K562 (cell line): ENCODE measurements around the gene AIFM3. TPM values are rescaled to one million over a fixed set of nuclear protein-coding genes. Genes with fewer than 3 reads are reported as not detected.
A peak's percentile ranks its signal among the peaks of the same experiment; 100 is the strongest.

Experiments
- ESRRB ChIP-seq: fragments of 250-450 bp; sonication (Bioruptor Pico); IDR thresholded peaks from 2 replicates; pipeline ENCODE4 v1.5.0; 2020; ENCODE audit warnings: mild to moderate bottlenecking, moderate library complexity, borderline replicate concordance
- HBP1 ChIP-seq: fragments of 450-650 bp; formaldehyde crosslinking; IDR thresholded peaks from 2 replicates; pipeline ENCODE4 v1.4.0; 2022; ENCODE audit warnings: missing genetic modification characterization
- HNRNPK ChIP-seq: fragments of 200-400 bp; formaldehyde crosslinking; IDR thresholded peaks from one replicate; pipeline ENCODE4 v1.6.1; 2018; ENCODE audit warnings: mild to moderate bottlenecking, low read depth, low read length; ENCODE audit not compliant: poor library complexity, severe bottlenecking
- KDM5B ChIP-seq: fragments of 200-600 bp; sonication (generic); IDR thresholded peaks from 2 replicates; pipeline ENCODE4 v1.6.1; 2012; ENCODE audit warnings: low read depth, mild to moderate bottlenecking, moderate library complexity, low read length, control low read depth, inconsistent platforms; ENCODE audit not compliant: insufficient replicate concordance
- MAFF ChIP-seq: IDR thresholded peaks from 2 replicates; pipeline ENCODE4 v1.6.1; 2012; ENCODE audit warnings: low read length, improper control_type of control experiment
- MGA ChIP-seq: fragments of 450-650 bp; IDR thresholded peaks from 2 replicates; pipeline ENCODE4 v1.6.1; 2016; ENCODE audit warnings: mild to moderate bottlenecking, moderate library complexity
- MTF1 ChIP-seq: fragments of 250-450 bp; sonication (Bioruptor Pico); IDR thresholded peaks from 2 replicates; pipeline ENCODE4 v1.9.0; 2021; ENCODE audit warnings: moderate library complexity, mild to moderate bottlenecking, inconsistent platforms, borderline replicate concordance
- TCF7 ChIP-seq: sonication (generic); IDR thresholded peaks from 2 replicates; pipeline ENCODE4 v1.6.1; 2016; ENCODE audit warnings: antibody characterized with exemption, borderline replicate concordance
- TGIF2 ChIP-seq: sonication (generic); formaldehyde crosslinking; IDR thresholded peaks from 2 replicates; pipeline ENCODE4 v1.8.1; 2022; ENCODE audit warnings: mild to moderate bottlenecking, missing genetic modification reagents, moderate library complexity
- THRB ChIP-seq: fragments of 450-650 bp; formaldehyde crosslinking; conservative IDR thresholded peaks from 2 replicates; pipeline ENCODE4 v1.4.0; 2022; ENCODE audit warnings: mild to moderate bottlenecking, missing genetic modification characterization
- ZFPM2 ChIP-seq: fragments of 250-450 bp; sonication (Bioruptor Pico); IDR thresholded peaks from 2 replicates; pipeline ENCODE4 v1.5.1; 2022; ENCODE audit warnings: mild to moderate bottlenecking
- ZNF41 ChIP-seq: fragments of 250-450 bp; sonication (Bioruptor Pico); conservative IDR thresholded peaks from 2 replicates; pipeline ENCODE4 v1.4.0; 2020; ENCODE audit warnings: mild to moderate bottlenecking
- polyA plus RNA-seq, 8 experiments: library from polyadenylated mRNA; depleted of rRNA in 4 of 8; stranded (reverse) in 5 of 8; unstranded in 3 of 8; fragments of >200 nt; fragmentation: Nextera tagmentation in 2 of 8; fragmentation: Illumina TruSeq in 1 of 8; extraction: Ambion mirVana in 2 of 8; extraction: Trizol in 1 of 8; gene quantifications; 2 replicates each; pipeline versions ENCODE4 v1.2.1 to v1.2.3, GENCODE V29; 2011 to 2014; ENCODE audit warnings: inconsistent platforms in 1 of 8, missing spikeins in 1 of 8
- total RNA-seq, 7 experiments: library from RNA; depleted of rRNA in 6 of 7; stranded (reverse); fragments of >200 nt in 6 of 7; fragmentation: Illumina TruSeq in 2 of 7; extraction: Trizol in 2 of 7; gene quantifications; 2 replicates each; pipeline versions ENCODE4 v1.2.1 to v1.2.3, GENCODE V29; 2011 to 2021; ENCODE audit warnings: low replicate concordance in 1 of 7

Gene AIFM3
- total and polyA plus RNA-seq, 9 of the 15 experiments (the other 6 are each of a cell fraction or from before 2014, with no cell fraction given), result 0.03 to 0.20 (median 0.07) TPM; not detected in 1

GRCh38 chr22:20993304-20994127 lies 26.5 kb downstream of the AIFM3 start (continued):
- TF ChIP-seq ZFPM2 (no peak), MTF1 (CRISPR knock-in tag) (0 out of 2 replicates have a peak, but pooled peaks have one; percentile 57), MAFF (no peak), TGIF2 (CRISPR knock-in tag) (no peak), TCF7 (no peak), KDM5B (peak; percentile 31), ZNF41 (CRISPR knock-in tag) (no peak), ESRRB (CRISPR knock-in tag) (no peak), HNRNPK (no peak), MGA (no peak), THRB (CRISPR knock-in tag) (0 out of 2 replicates have a peak, but pooled peaks have one; percentile 5), HBP1 (CRISPR knock-in tag) (0 out of 2 replicates have a peak, but pooled peaks have one; percentile 7)
